Activated naive CD8-positive, alpha-beta T cell treated with anti-CD3 and anti-CD28 coated beads, Interleukin-2, amount 10 ng/mL, durations not matched to agents 7 days and 5 days (primary cell): ENCODE results near the gene MEI1. TPM values are rescaled to one million over a fixed set of nuclear protein-coding genes. Genes with fewer than 3 reads are reported as not detected.
"Not testable (repeated sequence)": the region's sequence is repeated elsewhere in the genome, so short reads cannot be mapped to it uniquely, and the experiment has no call there.

Experiments
- ATAC-seq: fragments of 150-1000 bp; cut with Tn5 transposase; one replicate; pipeline ENCODE4 v1.10.0; 2021; ENCODE audit warnings: low read depth, moderate library complexity
- POLR2A ChIA-PET: fragments of 350-600 bp; sonication (Branson Sonifier 250); formaldehyde crosslinking; loops from one replicate; lab custom pipeline; 2021; ENCODE audit warnings: antibody characterized with exemption; lab: Charles Lee
- DNase-seq: peaks from one replicate; pipeline ENCODE4 v3.0.0; 2021
- H3K27ac Mint-ChIP-seq: one replicate; pipeline ENCODE4 v1.8.0; 2022; ENCODE audit warnings: mild to moderate bottlenecking, mixed read lengths
- H3K27me3 Mint-ChIP-seq: one replicate; pipeline ENCODE4 v1.8.0; 2022; ENCODE audit warnings: mild to moderate bottlenecking, moderate library complexity, mixed read lengths
- H3K36me3 Mint-ChIP-seq: one replicate; pipeline ENCODE4 v1.8.0; 2021; ENCODE audit warnings: mild to moderate bottlenecking, mixed read lengths
- H3K4me1 Mint-ChIP-seq: one replicate; pipeline ENCODE4 v1.8.0; 2021; ENCODE audit warnings: mixed read lengths
- H3K4me3 Mint-ChIP-seq: one replicate; pipeline ENCODE4 v1.8.0; 2022; ENCODE audit warnings: mild to moderate bottlenecking, moderate library complexity, mixed read lengths
- H3K9me3 Mint-ChIP-seq: one replicate; pipeline ENCODE4 v1.8.0; 2021; ENCODE audit warnings: mixed read lengths
- total RNA-seq, 2 experiments: library from RNA; stranded (reverse); gene quantifications; one replicate each; pipeline ENCODE4 v1.2.3, GENCODE V29; 2021

MEI1 gene
- total RNA-seq, 2 experiments from 2014 or later = 52.1 to 52.5 TPM

GRCh38 chr22:41834005-41834944 is 135.0 kb downstream of the MEI1 start:
- no peaks in the 10 kb centered on the region for H3K27me3 Mint-ChIP-seq
- H3K36me3 Mint-ChIP-seq = peaks cover 46% of the 10 kb centered on the region

GRCh38 chr22:41835462-41835861 is 136.2 kb downstream of the MEI1 start:
- H3K4me3 Mint-ChIP-seq, ATAC-seq, H3K27ac Mint-ChIP-seq, H3K9me3 Mint-ChIP-seq, H3K27me3 Mint-ChIP-seq, DNase-seq: not testable (repeated sequence)
- peaks cover 48% of the 10 kb centered on the region for H3K36me3 Mint-ChIP-seq
- H3K4me1 Mint-ChIP-seq = peaks cover 42% of the 10 kb centered on the region
- POLR2A ChIA-PET = interaction anchor here (9.3 kb wide), 1 partner anchor 36 kb away, joined by 90 read pairs; the partner anchor contains the start of gene CCDC134

More at GRCh38 chr22:41834005-41834944, 135.0 kb downstream of the MEI1 start:
- Mint-ChIP-seq H3K4me1 (peaks cover 39% of the 10 kb centered on the region), H3K9me3 (no peaks in the 10 kb centered on the region), H3K4me3 (peak overlapping the region; percentile 97), H3K27ac (peak overlapping the region; percentile 78)
- POLR2A ChIA-PET = interaction anchor here (1.0 to 9.3 kb wide), 5 partner anchors 10 to 112 kb away, joined by 3 to 90 read pairs (median 10); partner anchors contain the start of genes CCDC134 and CENPM
- ATAC-seq (no peak), DNase-seq (no peak)

- POLR2A ChIA-PET = interaction anchor here (0.6 to 9.3 kb wide), 4 partner anchors 16 to 1294 kb away, joined by 3 to 90 read pairs (median 4); partner anchors contain the start of gene CCDC134
- DNase-seq = no peak
- Mint-ChIP-seq H3K4me1 (peaks cover 43% of the 10 kb centered on the region), H3K9me3 (no peaks in the 10 kb centered on the region), H3K4me3 (no peak overlapping the region), H3K27ac (no peak overlapping the region), H3K27me3 (no peaks in the 10 kb centered on the region), H3K36me3 (peaks cover 45% of the 10 kb centered on the region)
- no peak for ATAC-seq
Observed at GRCh38 chr22:41836551-41836950, 137.2 kb downstream of the MEI1 start.

- peaks cover 39% of the 10 kb centered on the region for H3K36me3 Mint-ChIP-seq
- POLR2A ChIA-PET = interaction anchor here (0.6 to 0.9 kb wide), 4 partner anchors 23 to 1784 kb away, joined by 3 to 5 read pairs (median 4); no protein-coding TSS in a partner anchor
- H3K27ac Mint-ChIP-seq = peak overlapping the region; percentile 2
- ATAC-seq (no peak), DNase-seq (no peak)
- H3K4me3 Mint-ChIP-seq = no peak overlapping the region
- H3K27me3 Mint-ChIP-seq = no peaks in the 10 kb centered on the region
- no peaks in the 10 kb centered on the region for H3K9me3 Mint-ChIP-seq
- peaks cover 39% of the 10 kb centered on the region for H3K4me1 Mint-ChIP-seq
Observed at GRCh38 chr22:41838842-41839618, 139.7 kb downstream of the MEI1 start.

GRCh38 chr22:41840216-41840615 is 140.9 kb downstream of the MEI1 start:
- H3K27ac Mint-ChIP-seq = no peak overlapping the region
- peaks cover 36% of the 10 kb centered on the region for H3K36me3 Mint-ChIP-seq

GRCh38 chr22:41841085-41841712 is 141.9 kb downstream of the MEI1 start:
- H3K36me3 Mint-ChIP-seq = peaks cover 31% of the 10 kb centered on the region
- ATAC-seq = no peak

More at GRCh38 chr22:41840216-41840615, 140.9 kb downstream of the MEI1 start:
- no peak for ATAC-seq
- Mint-ChIP-seq H3K9me3 (no peaks in the 10 kb centered on the region), H3K4me1 (peaks cover 35% of the 10 kb centered on the region), H3K27me3 (no peaks in the 10 kb centered on the region), H3K4me3 (no peak overlapping the region)
- POLR2A ChIA-PET = no interaction called here
- no peak for DNase-seq

GRCh38 chr22:41842996-41843970 is 144.0 kb downstream of the MEI1 start:
- Mint-ChIP-seq H3K27ac (no peak overlapping the region), H3K36me3 (peaks cover 19% of the 10 kb centered on the region), H3K4me1 (peaks cover 30% of the 10 kb centered on the region), H3K4me3 (no peak overlapping the region), H3K9me3 (no peaks in the 10 kb centered on the region), H3K27me3 (no peaks in the 10 kb centered on the region)
- POLR2A ChIA-PET = interaction anchor here (1.1 to 1.6 kb wide), 3 partner anchors 9 to 42 kb away, joined by 4 to 5 read pairs (median 4); partner anchors contain the start of genes CCDC134 and SREBF2
- DNase-seq (no peak), ATAC-seq (no peak)

More at GRCh38 chr22:41841085-41841712, 141.9 kb downstream of the MEI1 start:
- Mint-ChIP-seq H3K9me3 (no peaks in the 10 kb centered on the region), H3K4me1 (peaks cover 33% of the 10 kb centered on the region), H3K27me3 (no peaks in the 10 kb centered on the region), H3K4me3 (no peak overlapping the region), H3K27ac (no peak overlapping the region)
- POLR2A ChIA-PET = no interaction called here
- DNase-seq = no peak

- Mint-ChIP-seq H3K36me3 (peaks cover 15% of the 10 kb centered on the region), H3K4me3 (no peak overlapping the region), H3K27me3 (no peaks in the 10 kb centered on the region), H3K9me3 (no peaks in the 10 kb centered on the region), H3K4me1 (peaks cover 30% of the 10 kb centered on the region), H3K27ac (no peak overlapping the region)
- ATAC-seq (no peak), DNase-seq (no peak)
- POLR2A ChIA-PET = interaction anchor here (0.7 to 1.2 kb wide), 3 partner anchors 10 to 318 kb away, joined by 3 to 5 read pairs (median 4); partner anchors contain the start of gene CCDC134
Observed at GRCh38 chr22:41844036-41844435, 144.7 kb downstream of the MEI1 start.

GRCh38 chr22:41844513-41844912 is 145.2 kb downstream of the MEI1 start:
- H3K9me3 Mint-ChIP-seq = no peaks in the 10 kb centered on the region
- no peak overlapping the region for H3K27ac Mint-ChIP-seq
- H3K36me3 Mint-ChIP-seq = peaks cover 13% of the 10 kb centered on the region
- DNase-seq (no peak), ATAC-seq (no peak)
- peaks cover 27% of the 10 kb centered on the region for H3K4me1 Mint-ChIP-seq
- no peaks in the 10 kb centered on the region for H3K27me3 Mint-ChIP-seq
- no peak overlapping the region for H3K4me3 Mint-ChIP-seq
- POLR2A ChIA-PET = interaction anchor here (0.7 to 1.1 kb wide), 3 partner anchors 10 to 319 kb away, joined by 3 to 4 read pairs (median 3); no protein-coding TSS in a partner anchor

- Mint-ChIP-seq H3K4me3 (no peak overlapping the region), H3K27ac (no peak overlapping the region), H3K36me3 (peaks cover 8% of the 10 kb centered on the region), H3K9me3 (no peaks in the 10 kb centered on the region), H3K4me1 (peaks cover 25% of the 10 kb centered on the region), H3K27me3 (no peaks in the 10 kb centered on the region)
- POLR2A ChIA-PET = interaction anchor here (0.8 kb wide), 1 partner anchor 137 kb away, joined by 3 read pairs; no protein-coding TSS in a partner anchor
- DNase-seq = no peak
- ATAC-seq = no peak
Observed at GRCh38 chr22:41845380-41846267, 146.3 kb downstream of the MEI1 start.
